GM08714 (cell line): ENCODE results near the gene HACD4.
"Not testable (repeated sequence)": the region's sequence is repeated elsewhere in the genome, so short reads cannot be mapped to it uniquely, and the experiment has no call there.

Experiments
- H3K4me3 ChIP-seq: fragments of 200-500 bp; sonication (Bioruptor generic); 2 replicates; pipeline ENCODE4 v1.5.1; 2014; ENCODE audit warnings: mild to moderate bottlenecking, low read length, inconsistent platforms
- ZNF274 ChIP-seq: IDR thresholded peaks from 2 replicates; pipeline ENCODE4 v1.6.1; 2012; ENCODE audit warnings: mild to moderate bottlenecking, low read depth, low read length

Gene HACD4

DNA sequence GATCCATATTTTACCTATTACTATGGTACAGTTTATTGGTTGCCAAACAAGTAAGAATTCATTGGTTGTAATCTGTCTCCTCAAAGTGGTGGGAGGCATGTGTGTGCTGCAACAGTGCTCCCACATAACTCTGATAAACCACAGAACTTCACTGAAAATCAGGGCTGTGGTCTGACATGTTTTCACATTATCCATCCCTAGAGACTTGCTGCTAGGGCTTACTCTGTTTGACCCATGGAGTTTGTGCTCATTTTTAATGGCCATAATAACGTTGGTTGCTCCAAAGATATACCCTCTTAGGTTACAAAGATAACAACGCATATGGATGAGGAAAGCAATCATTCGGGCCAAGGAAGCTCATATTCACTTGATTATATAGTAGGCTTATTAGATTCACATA, 37.0 kb downstream of the HACD4 start:
- no peak overlapping the region for H3K4me3 ChIP-seq
- TF ChIP-seq ZNF274 = no peak

DNA sequence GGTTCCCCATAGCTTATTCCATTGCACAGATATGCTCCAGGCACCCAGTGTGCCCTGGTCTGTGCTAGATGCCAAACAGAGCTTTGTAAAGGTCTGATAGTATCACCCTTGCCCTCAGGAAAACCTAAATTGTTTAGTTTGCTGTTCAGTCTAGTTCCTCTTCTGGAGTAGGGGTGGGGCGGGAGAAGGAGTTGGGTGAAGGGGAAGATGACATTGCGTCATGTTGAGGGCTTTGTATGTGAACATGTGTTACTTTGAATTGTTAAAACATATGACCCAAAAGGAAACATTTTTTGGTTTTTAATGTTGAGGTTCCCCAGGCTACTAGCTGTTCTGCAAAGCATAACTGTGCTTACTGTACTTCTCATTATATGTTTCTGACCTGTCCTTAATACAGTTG, 40.6 kb downstream of the HACD4 start:
- H3K4me3 ChIP-seq = no peak overlapping the region
- no peak for TF ChIP-seq ZNF274

DNA sequence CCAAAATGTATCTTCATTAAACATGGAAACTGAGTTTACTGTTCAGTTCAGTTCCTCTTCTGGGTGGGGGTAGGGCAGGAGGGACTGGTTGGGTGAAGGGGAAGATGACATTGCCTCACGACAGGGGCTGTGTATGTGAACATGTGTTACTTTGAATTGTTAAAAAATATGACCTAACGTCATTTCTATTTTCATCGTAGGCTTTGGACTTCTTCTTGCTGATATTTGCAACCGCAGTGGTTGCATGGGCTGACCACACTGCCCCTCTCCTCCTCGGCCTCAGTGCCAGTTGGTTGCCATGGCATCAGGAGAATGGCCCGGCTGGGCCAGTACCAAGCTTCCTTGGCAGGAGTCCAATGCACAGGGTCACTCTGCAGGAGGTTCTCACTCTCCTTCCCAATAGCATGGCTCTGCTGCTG, 41.5 kb downstream of the HACD4 start:
- TF ChIP-seq ZNF274 = no peak
- H3K4me3 ChIP-seq = no peak overlapping the region

DNA sequence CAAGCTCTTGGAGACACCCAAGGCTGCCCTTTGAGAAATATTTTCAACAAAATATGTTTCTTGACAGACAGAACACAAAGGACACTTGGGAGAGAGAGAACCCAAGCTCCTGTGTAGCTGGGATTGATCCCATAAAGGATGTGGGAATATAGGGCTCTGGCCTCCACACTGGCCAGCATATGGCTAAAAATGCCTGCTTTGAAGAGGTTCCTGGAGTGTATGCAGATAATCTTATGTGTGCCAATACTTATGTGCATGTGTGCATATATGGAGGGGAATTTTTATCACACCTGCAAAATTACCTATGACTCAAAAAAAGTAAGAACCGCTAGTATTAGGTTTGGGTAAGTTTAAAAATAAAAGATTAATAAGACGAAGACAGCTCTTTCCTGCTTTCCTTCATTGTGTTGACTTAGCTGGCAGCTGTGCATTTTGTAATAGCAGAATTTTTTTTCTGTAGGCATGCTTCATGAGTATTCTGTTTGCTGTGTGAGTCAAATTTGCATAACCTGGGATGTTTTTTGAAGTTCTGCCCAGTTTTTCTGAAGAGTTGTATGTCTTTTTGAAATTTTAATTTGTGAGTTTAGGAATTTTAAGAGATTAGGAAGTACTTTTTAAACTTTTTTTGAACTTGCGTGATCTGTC, 42.6 kb downstream of the HACD4 start:
- H3K4me3 ChIP-seq = no peak overlapping the region
- no peak for TF ChIP-seq ZNF274

DNA sequence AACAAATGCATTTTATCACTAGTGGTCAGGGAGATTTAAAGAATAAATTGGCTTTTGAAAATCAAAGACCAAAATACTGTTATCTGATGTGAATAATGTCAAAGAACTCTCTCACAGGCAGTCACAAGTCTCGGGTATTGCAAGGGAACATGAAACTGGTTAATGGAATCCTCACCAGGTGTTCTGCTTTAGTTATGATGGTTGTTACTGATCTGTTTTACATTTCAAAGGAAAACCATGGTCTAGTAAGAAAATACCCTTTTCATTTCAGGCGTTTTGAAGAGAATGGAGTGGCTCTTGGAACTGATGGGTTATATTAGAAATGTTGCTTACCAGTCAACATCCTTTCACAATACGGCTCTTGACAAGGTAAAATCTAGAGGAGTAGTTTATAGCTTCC, 43.4 kb downstream of the HACD4 start:
- H3K4me3 ChIP-seq = no peak overlapping the region
- no peak for TF ChIP-seq ZNF274

DNA sequence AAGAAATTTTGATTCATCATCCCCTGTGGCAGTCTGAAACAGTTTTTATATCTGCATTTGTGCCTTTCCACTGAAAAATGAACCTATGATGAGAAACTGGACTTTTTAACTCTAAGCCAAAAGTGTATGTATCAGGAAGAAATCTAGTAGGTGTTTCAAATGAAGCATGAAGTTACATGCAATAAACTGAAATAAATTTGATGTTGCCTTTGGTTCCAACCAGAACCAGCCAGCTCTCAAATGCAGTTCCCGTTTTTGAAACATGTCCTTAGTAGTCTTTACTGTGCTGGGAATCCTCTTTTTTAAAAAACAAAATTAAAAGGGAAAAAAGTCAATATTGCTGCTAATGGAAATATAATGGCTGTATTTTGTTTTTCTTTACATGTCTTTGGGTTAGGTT, 43.9 kb downstream of the HACD4 start:
- TF ChIP-seq ZNF274 = no peak
- no peak overlapping the region for H3K4me3 ChIP-seq

DNA sequence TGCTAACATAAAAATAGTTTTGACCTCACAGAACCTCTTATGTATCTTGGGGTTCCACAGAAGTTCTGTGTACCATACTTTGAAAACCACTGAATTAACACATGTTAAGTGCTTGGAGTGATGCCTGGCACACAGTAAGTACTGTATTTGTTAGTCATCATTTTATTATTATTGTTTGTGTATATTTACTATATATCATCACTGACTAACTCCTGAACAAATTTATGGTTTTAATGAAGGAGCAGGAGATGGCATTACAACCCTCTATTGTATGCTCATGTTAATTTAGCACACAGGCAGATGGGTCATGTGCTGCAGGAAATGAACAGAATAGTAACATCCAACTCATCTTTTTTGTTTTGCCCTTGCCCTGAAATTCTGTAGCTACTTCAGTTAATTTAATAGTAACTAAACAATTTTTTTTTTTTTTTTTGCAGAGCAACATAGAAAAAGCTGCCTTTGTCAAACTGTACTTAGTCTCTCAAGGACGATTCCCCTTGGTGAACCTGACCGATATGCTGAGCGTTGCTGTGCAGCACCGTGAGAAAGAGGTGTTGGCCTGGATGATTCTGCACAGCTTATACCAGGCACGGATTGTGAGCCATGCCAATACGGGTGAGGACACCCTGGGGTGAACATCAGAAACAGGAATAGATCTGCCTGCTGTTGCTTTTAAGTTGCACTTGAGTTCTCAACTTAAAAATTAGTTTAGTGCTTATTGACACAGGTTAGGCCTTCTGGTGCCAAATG, 45.4 kb downstream of the HACD4 start:
- no peak overlapping the region for H3K4me3 ChIP-seq
- no peak for TF ChIP-seq ZNF274

DNA sequence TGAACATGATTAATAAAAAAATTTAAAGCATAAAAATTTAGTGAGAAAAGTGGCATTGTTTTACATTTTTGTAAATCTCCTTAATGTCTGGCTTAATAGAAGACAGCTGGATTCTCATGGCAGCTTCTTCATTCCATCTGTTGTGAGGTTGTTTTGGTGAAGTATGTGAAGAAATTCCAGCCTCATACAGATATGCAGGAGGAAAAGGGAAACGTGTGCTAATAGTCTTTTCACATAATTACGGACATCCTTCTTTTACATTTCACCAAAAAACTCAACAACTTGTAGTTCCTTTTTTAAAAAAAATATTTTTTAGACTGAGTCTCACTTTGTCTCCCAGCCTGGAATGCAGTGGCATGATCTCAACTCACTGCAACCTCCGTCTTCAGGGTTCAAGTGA, 46.9 kb downstream of the HACD4 start:
- H3K4me3 ChIP-seq = no peak overlapping the region
- TF ChIP-seq ZNF274 = no peak

DNA sequence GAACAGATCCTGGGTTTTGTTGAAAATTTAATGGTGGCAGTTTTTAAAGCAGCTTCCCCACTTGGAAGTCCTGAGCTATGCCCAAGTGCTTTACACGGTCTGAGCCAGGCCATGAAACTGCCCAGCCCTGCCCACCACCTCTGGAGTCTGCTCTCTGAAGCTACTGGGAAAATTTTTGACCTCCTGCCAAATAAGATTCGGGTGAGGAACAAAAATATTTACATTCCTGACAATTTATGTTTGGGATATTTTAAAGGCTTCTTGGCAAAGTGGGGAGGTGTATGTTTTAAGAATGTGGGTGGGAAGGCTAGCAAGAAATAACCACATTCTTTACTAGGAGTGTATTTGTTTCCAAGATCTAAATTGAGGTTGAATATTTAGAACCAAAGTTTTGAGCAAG, 50.0 kb downstream of the HACD4 start:
- H3K4me3 ChIP-seq = no peak overlapping the region
- no peak for TF ChIP-seq ZNF274

DNA sequence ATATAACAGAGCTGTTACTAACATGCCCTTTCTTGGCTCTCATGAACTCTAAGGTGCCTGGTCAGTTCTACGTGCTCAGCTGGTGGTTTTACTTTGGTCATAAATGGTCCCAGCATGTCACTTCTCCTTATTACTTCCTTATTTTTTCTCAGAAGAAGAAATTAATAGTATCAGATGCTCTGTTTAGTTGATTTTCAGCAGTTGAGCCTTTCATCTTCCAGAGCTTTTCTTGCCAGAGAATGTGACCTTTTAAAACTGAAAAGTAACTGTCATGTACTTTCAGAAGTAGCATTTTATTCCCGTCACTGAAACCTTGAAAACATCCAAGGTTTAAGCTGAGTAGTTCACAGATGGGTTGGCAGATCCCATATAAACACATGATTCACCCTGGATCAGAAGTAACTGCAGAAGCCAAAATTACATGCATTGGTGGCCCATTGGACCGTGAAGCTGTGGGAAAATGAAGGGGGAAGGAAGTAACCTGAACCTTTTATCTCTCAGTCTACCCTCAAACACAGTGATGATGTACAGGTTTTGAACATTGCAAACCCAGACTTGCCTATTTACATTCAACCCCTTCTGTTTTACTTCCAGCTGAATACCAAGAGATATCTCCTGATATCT, 50.5 kb downstream of the HACD4 start:
- TF ChIP-seq ZNF274 = no peak
- no peak overlapping the region for H3K4me3 ChIP-seq

DNA sequence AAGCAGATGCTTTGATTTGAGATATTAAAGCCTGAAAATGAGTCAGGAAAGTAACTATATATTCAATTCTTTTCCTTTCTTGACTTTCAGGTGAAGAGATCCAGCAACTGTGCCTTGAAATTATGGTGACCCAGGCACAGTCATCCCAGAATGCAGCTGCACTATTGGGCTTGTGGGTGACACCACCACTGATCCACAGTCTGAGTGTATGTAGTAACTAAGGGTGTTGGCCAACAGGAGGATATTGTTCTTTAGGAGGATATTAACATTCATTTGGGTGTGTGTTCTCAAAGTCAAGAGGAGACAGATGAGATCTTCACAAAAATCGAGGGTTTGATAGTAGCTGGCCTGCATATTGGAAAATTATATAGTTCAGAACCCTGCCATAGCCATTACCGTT, 53.2 kb downstream of the HACD4 start:
- TF ChIP-seq ZNF274 = no peak
- no peak overlapping the region for H3K4me3 ChIP-seq

DNA sequence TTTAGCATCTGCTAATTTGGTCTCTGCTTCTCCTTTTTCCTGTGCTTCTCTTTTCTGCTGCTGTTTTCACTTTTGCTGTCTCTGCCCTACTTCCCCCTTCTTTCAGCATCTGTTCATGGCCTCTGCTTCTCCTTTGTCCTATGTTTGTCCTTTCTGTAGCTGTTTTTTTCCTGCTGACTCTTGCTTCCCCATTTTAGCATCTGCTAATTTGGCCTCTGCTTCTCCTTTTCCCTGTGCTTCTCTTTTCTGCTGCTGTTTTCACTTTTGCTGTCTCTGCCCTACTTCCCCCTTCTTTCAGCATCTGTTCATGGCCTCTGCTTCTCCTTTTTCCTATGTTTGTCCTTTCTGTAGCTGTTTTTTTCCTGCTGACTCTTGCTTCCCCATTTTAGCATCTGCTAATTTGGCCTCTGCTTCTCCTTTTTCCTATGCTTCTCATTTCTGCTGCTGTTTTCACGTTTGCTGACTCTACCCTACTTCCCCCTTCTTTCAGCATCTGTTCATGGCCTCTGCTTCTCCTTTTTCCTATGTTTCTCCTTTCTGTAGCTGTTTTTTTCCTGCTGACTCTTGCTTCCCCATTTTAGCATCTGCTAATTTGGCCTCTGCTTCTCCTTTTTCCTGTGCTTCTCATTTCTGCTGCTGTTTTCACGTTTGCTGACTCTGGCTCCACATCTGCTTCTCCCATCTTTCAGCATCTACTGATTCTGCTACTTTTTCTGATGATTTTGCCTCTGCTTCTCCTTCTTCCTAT, 57.1 kb downstream of the HACD4 start:
- not testable (repeated sequence) for H3K4me3 ChIP-seq

DNA sequence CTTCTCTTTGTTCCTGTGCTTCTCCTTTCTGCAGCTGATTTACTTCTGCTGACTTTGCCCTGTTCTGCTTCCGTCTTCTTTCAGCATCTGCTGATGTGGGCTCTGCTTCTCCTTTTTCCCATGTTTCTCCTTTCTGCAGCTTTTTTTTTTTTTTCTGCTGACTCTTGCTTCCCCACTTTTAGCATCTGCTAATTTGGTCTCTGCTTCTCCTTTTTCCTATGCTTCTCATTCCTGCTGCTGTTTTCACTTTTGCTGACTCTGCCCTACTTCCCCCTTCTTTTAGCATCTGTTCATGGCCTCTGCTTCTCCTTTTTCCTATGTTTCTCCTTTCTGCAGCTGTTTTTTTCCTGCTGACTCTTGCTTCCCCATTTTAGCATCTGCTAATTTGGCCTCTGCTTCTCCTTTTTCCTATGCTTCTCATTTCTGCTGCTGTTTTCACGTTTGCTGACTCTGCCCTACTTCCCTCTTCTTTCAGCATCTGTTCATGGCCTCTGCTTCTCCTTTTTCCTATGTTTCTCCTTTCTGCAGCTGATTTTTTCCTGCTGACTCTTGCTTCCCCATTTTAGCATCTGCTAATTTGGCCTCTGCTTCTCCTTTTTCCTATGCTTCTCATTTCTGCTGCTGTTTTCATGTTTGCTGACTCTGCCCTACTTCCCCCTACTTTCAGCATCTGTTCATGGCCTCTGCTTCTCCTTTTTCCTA, 58.0 kb downstream of the HACD4 start:
- H3K4me3 ChIP-seq = not testable (repeated sequence)

DNA sequence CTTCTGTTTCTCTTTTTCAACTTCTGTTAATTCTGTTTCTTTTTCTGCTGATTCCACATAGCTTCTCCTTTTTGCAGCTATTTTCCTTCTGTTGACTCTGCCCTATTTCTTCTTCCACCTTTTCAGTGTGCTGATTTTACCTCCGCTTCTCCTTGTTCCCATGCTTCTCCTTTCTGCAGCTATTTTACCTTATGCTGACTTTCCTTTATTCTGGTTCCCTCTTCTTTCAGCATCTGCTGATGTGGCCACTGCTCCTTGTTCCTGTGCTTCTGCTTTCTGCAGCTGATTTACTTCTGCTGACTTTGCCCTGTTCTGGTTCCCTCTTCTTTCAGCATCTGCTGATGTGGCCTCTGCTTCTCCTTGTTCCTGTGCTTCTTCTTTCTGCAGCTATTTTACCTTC, 58.8 kb downstream of the HACD4 start:
- TF ChIP-seq ZNF274 = no peak
- H3K4me3 ChIP-seq = no peak overlapping the region
